ENCODE data around the gene DCC. TPM values are rescaled to one million over a fixed set of nuclear protein-coding genes. Genes with fewer than 3 reads are reported as not detected.

DCC gene
- total and polyA plus RNA-seq, 2 of the 8 experiments (the other 6 are each of a cell fraction or from before 2014, with no cell fraction given): 0.14 to 1.4 TPM

DNA sequence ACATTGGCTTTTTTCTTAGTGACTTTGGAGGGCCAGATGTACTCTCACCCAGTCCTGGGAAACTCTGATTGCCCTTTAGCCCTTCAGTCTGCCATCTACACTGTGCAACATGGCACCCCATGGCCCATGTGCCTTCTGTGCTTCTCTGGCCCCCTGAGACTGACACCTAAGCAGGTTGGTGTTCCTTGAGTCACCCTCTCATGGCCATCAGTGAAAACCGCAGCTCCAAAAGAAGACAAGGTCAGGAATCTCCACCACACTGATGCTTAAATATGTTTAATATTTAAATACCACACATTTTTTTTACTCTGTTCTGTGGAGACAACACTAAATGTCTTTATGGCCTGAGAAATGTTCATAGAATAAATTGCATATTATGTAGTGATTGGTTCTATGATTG, 23.9 kb downstream of the DCC start:
- Histone ChIP-seq H2BK15ac (ENCODE audit: low read length) (no peak overlapping the region), H4K20me1 (replicated peaks in 1 of 2; ENCODE audit: control insufficient read depth in 1 of 2, insufficient read depth in 2 of 2, low read length in 2 of 2) (no peaks in the 10 kb centered on the region), H4K91ac (replicated peaks; ENCODE audit: insufficient read length, low read length) (no peak overlapping the region), H4K5ac (ENCODE audit: insufficient read length, low read depth, low read length) (no peak overlapping the region), H3K23me2 (ENCODE audit: low read depth, low read length) (no peaks in the 10 kb centered on the region), H3K9ac (replicated peaks in 1 of 4; ENCODE audit: extremely low read depth in 1 of 4, low read depth in 3 of 4, low read length in 3 of 4) (no peak overlapping the region), H2AFZ (ENCODE audit: low read length) (no peak overlapping the region), H4K8ac (ENCODE audit: extremely low read depth, insufficient read depth, low read length) (no peak overlapping the region), H2BK12ac (ENCODE audit: low read depth, low read length) (no peak overlapping the region), H2BK120ac (replicated peaks; ENCODE audit: low read depth, low read length) (no peak overlapping the region), H3K4ac (replicated peaks; ENCODE audit: insufficient read length, low read depth, low read length) (no peak overlapping the region), H3K18ac (ENCODE audit: extremely low read depth, low read length) (no peak overlapping the region), H3K4me2 (ENCODE audit: insufficient read depth in 1 of 2, low read depth in 2 of 2, low read length in 2 of 2) (no peak overlapping the region), H3K9me3 (ENCODE audit: insufficient read depth in 2 of 2, low read depth in 1 of 2, low read length in 1 of 2) (no peaks in the 10 kb centered on the region), H3K4me3 (ENCODE audit: extremely low read depth in 1 of 4, insufficient read depth in 2 of 4, low read depth in 3 of 4, low read length in 4 of 4) (no peak overlapping the region), H3K27ac (ENCODE audit: low read depth, low read length) (no peak overlapping the region), H3K56ac (replicated peaks; ENCODE audit: insufficient read length, low read depth, low read length) (no peak overlapping the region), H2AK5ac (ENCODE audit: low read depth, low read length) (no peak overlapping the region), H3K79me2 (ENCODE audit: control insufficient read depth in 1 of 2, insufficient read depth in 2 of 2, low read length in 2 of 2) (no peaks in the 10 kb centered on the region), H2BK5ac (ENCODE audit: low read depth, low read length) (no peak overlapping the region), H2BK20ac (ENCODE audit: low read length) (no peak overlapping the region), H3K4me1 (replicated peaks in 1 of 4; ENCODE audit: control insufficient read depth in 3 of 4, insufficient read depth in 4 of 4, low read length in 3 of 4) (0 out of 7 replicates have a peak, but pooled peaks cover 0 to 2% (median 0%) of the 10 kb centered on the region in 4 experiments), H3K79me1 (ENCODE audit: low read depth, low read length) (no peaks in the 10 kb centered on the region), H3K36me3 (ENCODE audit: control insufficient read depth in 2 of 4, insufficient read depth in 4 of 4, low read length in 3 of 4) (no peaks in the 10 kb centered on the region), H3K14ac (ENCODE audit: insufficient read length) (no peak overlapping the region), H3K23ac (ENCODE audit: insufficient read length) (no peak overlapping the region), H3K27me3 (replicated peaks in 1 of 4; ENCODE audit: control insufficient read depth in 3 of 4, extremely low read depth in 1 of 4, insufficient read depth in 3 of 4, low read length in 3 of 4) (no peaks in the 10 kb centered on the region)
- 100% methylated on average over 1 of the region's 1 CpG; no CpG with 5 or more reads in 1 of the 2 experiments for WGBS, 2 experiments (ENCODE audit: extremely low coverage in 1 of 2, insufficient coverage in 1 of 2, insufficient read length in 1 of 2, insufficient replicate concordance in 2 of 2, low coverage in 1 of 2, low lambda C conversion rate in 2 of 2, missing lambda C conversion rate in 1 of 2)
- no peak for DNase-seq (ENCODE audit: low read depth in 1 of 2, low spot score in 2 of 2)
- no peak for TF ChIP-seq KDM4A (IDR thresholded peaks at IDR 0.05; ENCODE audit: low read depth, low read length, severe bottlenecking)
- no peak for TF ChIP-seq KDM5A (IDR thresholded peaks at IDR 0.05; ENCODE audit: low read length)
- no peak for TF ChIP-seq NRF1 (IDR thresholded peaks at IDR 0.05; ENCODE audit: low read depth, low read length)
- TF ChIP-seq BCL11A (IDR thresholded peaks at IDR 0.05; ENCODE audit: low read depth in 2 of 2, low read length in 2 of 2): no peak
- TF ChIP-seq HDAC2 (IDR thresholded peaks at IDR 0.05; ENCODE audit: borderline replicate concordance in 1 of 2, low read depth in 2 of 2, low read length in 2 of 2): no peak
- TF ChIP-seq ZNF274 (IDR thresholded peaks at IDR 0.05; ENCODE audit: borderline replicate concordance, extremely low read depth, low read length): no peak
- TF ChIP-seq ASH2L (IDR thresholded peaks at IDR 0.05; ENCODE audit: low read length): no peak
- no peak for TF ChIP-seq JUND (IDR thresholded peaks at IDR 0.05; ENCODE audit: low read length)
- TF ChIP-seq SP1 (IDR thresholded peaks at IDR 0.05; ENCODE audit: low read depth, low read length): no peak
- ChIA-PET CTCF (ENCODE audit: partially characterized antibody) (interaction anchor here (0.9 to 1.0 kb wide), 3 partner anchors 10 to 17 kb away, joined by 3 to 4 read pairs (median 3); no protein-coding TSS in a partner anchor), POLR2A (ENCODE audit: partially characterized antibody) (no interaction called here)
- no peak for FAIRE-seq

Data from H1 (cell line).